ENCODE measurements around the gene NEGR1.

Gene NEGR1

GRCh38 chr1:71521655-71522264 is 760.6 kb downstream of the NEGR1 start:
- in situ Hi-C loops (cut with HindIII; ENCODE audit: low sequenced_read_pairs): no loop called here

DNA sequence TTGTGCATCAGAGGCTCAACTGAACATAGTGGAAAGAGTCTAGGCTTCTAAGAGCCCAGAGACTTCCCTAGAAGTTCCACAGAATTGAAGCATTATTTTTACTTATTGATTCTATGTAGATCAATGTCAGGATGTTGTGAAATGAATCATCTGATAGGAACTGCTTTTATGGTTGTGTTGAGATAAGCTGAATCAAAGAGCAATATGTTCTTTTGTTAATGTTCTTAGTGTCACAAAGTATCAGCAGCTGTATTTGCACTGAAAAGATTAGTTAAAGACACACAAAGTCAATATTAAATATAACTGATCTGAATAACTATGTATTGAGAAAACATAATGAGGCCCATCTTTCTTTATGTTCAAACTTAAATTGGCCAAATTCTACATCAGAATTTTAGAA is 770.8 kb downstream of the NEGR1 start:
- in situ Hi-C loops (cut with HindIII; ENCODE audit: low sequenced_read_pairs): no loop called here

DNA sequence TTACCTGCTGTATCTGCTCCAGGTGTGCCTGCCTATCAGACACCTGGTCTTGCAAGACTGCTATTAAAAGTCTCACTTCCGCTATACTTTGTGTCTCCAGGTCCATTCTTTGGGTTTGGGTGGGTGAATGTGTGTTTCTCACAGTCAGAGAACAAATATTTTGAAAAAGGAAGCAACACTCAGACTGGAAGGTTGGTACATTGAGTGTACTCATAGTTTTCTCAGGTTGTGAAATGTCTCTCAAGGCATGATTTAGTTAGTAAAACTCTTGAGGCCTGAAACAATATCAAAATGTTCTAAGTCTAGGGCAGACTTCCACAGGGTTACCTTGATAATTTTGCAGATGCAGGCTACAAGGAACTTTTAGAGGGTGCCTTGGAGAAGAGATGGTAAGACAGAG is 771.6 kb downstream of the NEGR1 start:
- in situ Hi-C loops (cut with HindIII; ENCODE audit: low sequenced_read_pairs): no loop called here

GRCh38 chr1:71509051-71509595 is 773.2 kb downstream of the NEGR1 start:
- in situ Hi-C loops (cut with HindIII; ENCODE audit: low sequenced_read_pairs): no loop called here

- in situ Hi-C loops (cut with HindIII; ENCODE audit: low sequenced_read_pairs): no loop called here
Measured at GRCh38 chr1:71502006-71502405, 780.3 kb downstream of the NEGR1 start.

GRCh38 chr1:71498542-71498941 is 783.8 kb downstream of the NEGR1 start:
- in situ Hi-C loops (cut with HindIII; ENCODE audit: low sequenced_read_pairs): no loop called here

- in situ Hi-C loops (cut with HindIII; ENCODE audit: low sequenced_read_pairs): no loop called here
Measured at GRCh38 chr1:71494163-71494562, 788.2 kb downstream of the NEGR1 start.

GRCh38 chr1:71492298-71493041 is 789.9 kb downstream of the NEGR1 start:
- in situ Hi-C loops (cut with HindIII; ENCODE audit: low sequenced_read_pairs): no loop called here

DNA sequence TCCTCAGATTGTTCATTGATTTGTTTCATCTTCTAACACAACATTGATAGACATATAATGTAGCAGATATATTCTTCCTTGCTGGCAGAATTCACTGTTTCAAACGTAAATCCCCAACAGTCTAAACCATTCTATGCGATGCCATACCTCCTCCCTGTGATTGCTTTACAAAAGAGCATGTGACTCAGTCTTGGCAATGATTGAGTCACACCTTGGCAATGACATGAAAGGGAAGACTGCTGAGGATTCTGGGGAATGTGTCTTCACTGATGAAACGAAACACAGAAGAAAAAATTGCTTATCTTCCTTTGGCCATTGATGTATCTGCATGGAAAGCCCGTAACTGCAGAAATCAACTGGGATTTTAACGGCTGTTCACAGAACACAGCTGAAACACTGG is 791.9 kb downstream of the NEGR1 start:
- in situ Hi-C loops (cut with HindIII; ENCODE audit: low sequenced_read_pairs): no loop called here

DNA sequence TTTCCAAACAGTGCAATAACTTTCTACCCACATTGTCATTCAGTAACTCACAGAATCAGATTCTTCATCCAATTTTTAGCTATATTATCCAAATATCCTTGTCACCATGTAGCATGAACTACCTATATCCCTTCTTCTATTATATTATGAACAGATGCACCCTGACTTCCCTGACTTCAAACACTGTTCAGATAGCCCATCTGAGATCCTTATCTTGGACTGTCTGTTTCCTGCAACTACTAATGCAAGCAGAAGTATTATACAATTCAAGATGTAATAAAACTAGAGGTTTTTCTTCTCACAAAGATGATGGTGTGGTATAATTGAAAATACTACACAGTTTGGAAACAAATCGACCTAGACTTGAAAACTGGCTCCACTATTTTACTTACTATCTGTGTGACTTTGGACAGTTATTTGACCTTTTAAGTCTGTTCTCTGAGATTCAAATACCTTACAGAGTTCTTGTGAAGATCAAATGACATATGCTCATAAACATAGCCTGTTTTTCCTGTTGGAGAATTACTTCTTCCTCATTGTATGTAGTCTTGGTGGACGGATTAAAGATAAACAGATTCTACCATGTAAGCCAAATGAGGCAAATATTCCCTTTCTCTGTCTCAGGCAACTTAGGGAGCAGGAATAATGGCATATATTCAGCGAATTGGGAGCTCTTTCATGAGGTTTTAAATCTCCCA is 793.6 kb downstream of the NEGR1 start:
- in situ Hi-C loops (cut with HindIII; ENCODE audit: low sequenced_read_pairs): no loop called here

DNA sequence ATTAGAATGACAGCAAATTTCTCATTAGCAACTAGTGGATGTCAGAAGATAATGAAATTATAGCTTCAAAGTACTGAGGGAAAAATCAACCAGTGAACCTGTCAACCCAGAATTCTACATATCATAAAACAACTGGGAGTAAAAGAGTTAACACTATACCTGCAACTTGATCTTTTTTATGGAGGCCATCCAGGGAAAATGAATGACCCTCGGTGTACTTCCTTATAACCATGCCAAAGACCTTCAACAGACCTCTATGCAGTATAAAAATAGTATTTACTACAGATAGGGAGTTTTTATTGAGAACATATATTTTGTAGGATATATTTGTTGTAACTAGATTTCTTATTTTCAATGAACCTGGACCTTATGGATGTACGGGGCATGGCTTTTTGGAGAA is 809.0 kb downstream of the NEGR1 start:
- in situ Hi-C loops (cut with HindIII; ENCODE audit: low sequenced_read_pairs): no loop called here

- in situ Hi-C loops (cut with HindIII; ENCODE audit: low sequenced_read_pairs): no loop called here
Measured at GRCh38 chr1:71465093-71465492, 817.2 kb downstream of the NEGR1 start.

GRCh38 chr1:71464016-71464415 is 818.3 kb downstream of the NEGR1 start:
- in situ Hi-C loops (cut with HindIII; ENCODE audit: low sequenced_read_pairs): no loop called here

DNA sequence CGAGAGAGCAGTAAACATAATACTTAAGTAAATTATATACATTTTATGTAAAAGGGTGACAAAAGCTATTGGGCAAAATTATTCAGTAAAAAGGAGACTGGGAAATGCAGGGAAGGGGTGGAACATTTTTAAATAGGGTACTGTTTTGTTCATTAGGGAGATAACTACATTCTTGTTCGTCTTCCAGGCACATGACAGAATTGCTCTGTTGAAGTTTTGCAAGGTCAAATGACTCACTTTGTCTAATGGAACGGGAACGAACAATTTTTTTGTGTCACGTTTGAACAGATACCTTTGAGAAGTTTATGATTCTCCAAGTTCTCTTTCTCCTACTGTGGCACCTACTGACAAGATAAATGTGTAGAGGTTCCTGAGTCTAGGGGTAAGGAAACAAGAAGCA is 819.2 kb downstream of the NEGR1 start:
- in situ Hi-C loops (cut with HindIII; ENCODE audit: low sequenced_read_pairs): no loop called here

GRCh38 chr1:71462247-71462646 is 820.1 kb downstream of the NEGR1 start:
- in situ Hi-C loops (cut with HindIII; ENCODE audit: low sequenced_read_pairs): no loop called here

GRCh38 chr1:71461416-71461815 is 820.9 kb downstream of the NEGR1 start:
- in situ Hi-C loops (cut with HindIII; ENCODE audit: low sequenced_read_pairs): no loop called here

DNA sequence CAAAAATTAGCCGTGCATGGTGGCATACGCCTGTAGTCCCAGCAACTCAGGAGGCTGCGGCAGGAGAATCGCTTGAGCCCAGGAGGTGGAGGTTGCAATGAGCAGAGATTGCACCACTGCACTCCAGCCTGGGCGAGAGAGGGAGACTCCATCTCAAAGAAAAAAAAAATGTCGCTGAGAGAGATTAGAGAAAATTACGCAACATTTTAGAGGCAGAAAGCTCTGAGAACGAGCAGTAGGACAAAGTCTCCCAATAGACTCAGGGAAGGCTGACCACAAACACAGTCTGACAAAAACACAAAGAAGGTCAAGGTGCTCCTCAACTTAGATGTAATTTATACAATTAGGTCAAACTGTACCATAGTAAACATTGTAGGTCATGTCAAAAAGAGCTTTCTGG is 833.9 kb downstream of the NEGR1 start:
- in situ Hi-C loops (cut with HindIII; ENCODE audit: low sequenced_read_pairs): no loop called here

DNA sequence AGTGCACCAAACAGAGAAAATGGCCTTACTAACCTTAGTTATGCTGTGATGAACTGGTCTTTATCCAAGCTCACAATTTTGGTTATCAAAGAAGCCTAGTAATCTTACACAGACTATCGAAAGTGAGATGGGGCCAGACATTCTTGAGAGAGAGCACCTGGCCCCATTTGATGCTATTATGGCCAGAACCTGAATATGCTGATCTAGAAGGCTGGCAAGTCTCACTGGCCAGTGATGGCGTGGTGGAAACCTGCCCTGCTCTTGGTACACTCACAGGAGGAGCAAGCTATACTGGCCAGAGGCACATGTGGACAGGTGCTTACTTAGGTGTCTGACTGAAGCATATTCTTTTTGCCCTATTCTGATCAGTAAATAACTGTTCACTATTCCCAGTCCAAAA is 843.7 kb downstream of the NEGR1 start:
- in situ Hi-C loops (cut with HindIII; ENCODE audit: low sequenced_read_pairs): no loop called here

- in situ Hi-C loops (cut with HindIII; ENCODE audit: low sequenced_read_pairs): no loop called here
Measured at GRCh38 chr1:71435951-71436350, 846.4 kb downstream of the NEGR1 start.

- in situ Hi-C loops (cut with HindIII; ENCODE audit: low sequenced_read_pairs): no loop called here
Measured at GRCh38 chr1:71434240-71434639, 848.1 kb downstream of the NEGR1 start.

DNA sequence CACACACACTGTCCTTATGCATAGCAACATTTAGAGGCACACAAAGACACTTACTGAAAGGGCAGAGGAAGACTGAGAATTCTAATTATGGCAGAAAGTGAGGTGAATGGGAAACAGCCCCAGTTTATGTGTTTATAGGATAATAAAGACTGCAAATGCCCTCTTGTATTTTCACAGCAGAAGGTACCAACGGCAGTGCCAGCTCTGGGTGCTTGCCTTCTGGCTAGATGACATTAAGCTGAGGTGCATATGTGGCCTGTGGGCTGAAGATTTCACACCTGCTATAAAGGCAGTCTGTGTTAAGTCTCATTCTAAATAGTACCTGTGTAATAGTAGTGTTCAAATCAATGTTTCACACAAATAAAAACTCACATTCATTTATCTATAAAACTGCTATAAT is 854.3 kb downstream of the NEGR1 start:
- in situ Hi-C loops (cut with HindIII; ENCODE audit: low sequenced_read_pairs): no loop called here

- in situ Hi-C loops (cut with HindIII; ENCODE audit: low sequenced_read_pairs): no loop called here
Measured at GRCh38 chr1:71427066-71427465, 855.3 kb downstream of the NEGR1 start.

All from DLD1 (cell line).